Fibroblast of lung (primary cell): ENCODE measurements around the gene HS1BP3. TPM values are rescaled to one million over a fixed set of nuclear protein-coding genes. Genes with fewer than 3 reads are reported as not detected.

Experiments used
- DNase-seq, 2 donors: peaks; one replicate each; pipeline versions ENCODE4 v3.0.0 to v3.0.0-alpha.2; 2010; ENCODE audit warnings: low read depth in 2 of 2
- H2AFZ ChIP-seq: 2 replicates; pipeline ENCODE4 v1.5.1; 2012; ENCODE audit warnings: low read length, control low read depth, inconsistent platforms
- H3K27ac ChIP-seq: 2 replicates; pipeline ENCODE4 v1.5.1; 2011; ENCODE audit warnings: low read length, control low read depth; ENCODE audit not compliant: insufficient read depth
- H3K27me3 ChIP-seq: 2 replicates; pipeline ENCODE4 v1.5.1; 2011; ENCODE audit warnings: mild to moderate bottlenecking, low read length; ENCODE audit not compliant: control insufficient read depth, insufficient read depth
- H3K36me3 ChIP-seq: 2 replicates; pipeline ENCODE4 v1.5.1; 2011; ENCODE audit warnings: low read length; ENCODE audit not compliant: control insufficient read depth, insufficient read depth
- H3K4me1 ChIP-seq: 2 replicates; pipeline ENCODE4 v1.5.1; 2011; ENCODE audit warnings: low read length; ENCODE audit not compliant: control insufficient read depth, insufficient read depth; ENCODE audit errors: extremely low read depth
- H3K4me2 ChIP-seq: 2 replicates; pipeline ENCODE4 v1.5.1; 2011; ENCODE audit warnings: low read length, control low read depth; ENCODE audit not compliant: insufficient read depth; ENCODE audit errors: extremely low read depth
- H3K4me3 ChIP-seq, 4 experiments: fragments of 200-600 bp in 1 of 4; sonication (generic) in 1 of 4; replicated peaks in 1 of 4; 2 replicates each; pipeline ENCODE4 v1.5.1; 2011 to 2016; ENCODE audit warnings: low read length in 4 of 4, low read depth in 3 of 4, mild to moderate bottlenecking in 3 of 4, control low read depth in 2 of 4, inconsistent platforms in 1 of 4, mixed read lengths in 1 of 4; ENCODE audit not compliant: insufficient read depth in 1 of 4; ENCODE audit errors: control extremely low read depth in 1 of 4
- H3K79me2 ChIP-seq: 2 replicates; pipeline ENCODE4 v1.5.1; 2012; ENCODE audit warnings: mild to moderate bottlenecking, low read length, inconsistent platforms; ENCODE audit not compliant: control insufficient read depth, insufficient read depth
- H3K9ac ChIP-seq: 2 replicates; pipeline ENCODE4 v1.5.1; 2011; ENCODE audit warnings: mild to moderate bottlenecking, low read length, control low read depth; ENCODE audit not compliant: insufficient read depth
- H3K9me3 ChIP-seq: 2 replicates; pipeline ENCODE4 v1.5.1; 2012; ENCODE audit warnings: low read depth, low read length; ENCODE audit not compliant: control insufficient read depth, insufficient read depth
- H4K20me1 ChIP-seq: 2 replicates; pipeline ENCODE4 v1.5.1; 2011; ENCODE audit warnings: low read length; ENCODE audit not compliant: control insufficient read depth, insufficient read depth; ENCODE audit errors: extremely low read depth
- CTCF ChIP-seq, 2 donors: IDR thresholded peaks in 1 of 2; conservative IDR thresholded peaks in 1 of 2; 1 replicate in 1 of 2; 2 replicates in 1 of 2; pipeline ENCODE4 v1.5.1; 2011 to 2012; ENCODE audit warnings: low read length in 2 of 2, control low read depth in 1 of 2, inconsistent platforms in 1 of 2, low read depth in 1 of 2, mild to moderate bottlenecking in 1 of 2
- EZH2 ChIP-seq: IDR thresholded peaks from 2 replicates; pipeline ENCODE4 v1.5.1; 2012; ENCODE audit warnings: low read length, control low read depth, mild to moderate bottlenecking; ENCODE audit errors: missing control alignments
- polyA plus RNA-seq, 2 donors: library from polyadenylated mRNA; depleted of rRNA in 1 of 2; stranded (reverse) in 1 of 2; unstranded in 1 of 2; fragments of >200 nt; gene quantifications; 2 replicates each; pipeline ENCODE4 v1.2.1, GENCODE V29; 2011 to 2012; ENCODE audit warnings: missing spikeins in 1 of 2
- total RNA-seq: library from RNA; depleted of rRNA; stranded (reverse); fragments of >200 nt; gene quantifications from 2 replicates; pipeline ENCODE4 v1.2.1, GENCODE V29; 2014

Gene HS1BP3
- total and polyA plus RNA-seq, 2 donors (not counting 1 experiment from before 2014, with no cell fraction given) = 17.8 to 38.1 TPM

- H3K4me1 ChIP-seq = no peaks in the 10 kb centered on the region
- TF ChIP-seq EZH2 (no peak), CTCF (conservative IDR thresholded peaks at IDR 0.05 in 1 of 2, IDR thresholded peaks at IDR 0.05 in 1 of 2; ENCODE audit: low read depth in 1 of 2, low read length in 2 of 2) (no peak)
- H3K4me2 ChIP-seq = no peak overlapping the region
- H3K27me3 ChIP-seq = no peaks in the 10 kb centered on the region
- no peaks in the 10 kb centered on the region for H4K20me1 ChIP-seq
- H2AFZ ChIP-seq = no peak overlapping the region
- H3K9me3 ChIP-seq = no peaks in the 10 kb centered on the region
- no peak for DNase-seq
- no peak overlapping the region for H3K4me3 ChIP-seq
- H3K79me2 ChIP-seq = no peaks in the 10 kb centered on the region
- no peaks in the 10 kb centered on the region for H3K36me3 ChIP-seq
- H3K27ac ChIP-seq = no peak overlapping the region
- H3K9ac ChIP-seq = no peak overlapping the region
Measured at GRCh38 chr2:20691076-20691734, 40.3 kb upstream of the HS1BP3 start.

GRCh38 chr2:20689428-20690264 lies 38.7 kb upstream of the HS1BP3 start:
- no peaks in the 10 kb centered on the region for H3K27me3 ChIP-seq
- no peak for TF ChIP-seq CTCF (conservative IDR thresholded peaks at IDR 0.05 in 1 of 2, IDR thresholded peaks at IDR 0.05 in 1 of 2; ENCODE audit: low read depth in 1 of 2, low read length in 2 of 2)
- no peak for TF ChIP-seq EZH2
- no peak overlapping the region for H3K4me3 ChIP-seq
- H4K20me1 ChIP-seq = no peaks in the 10 kb centered on the region
- H3K9ac ChIP-seq = no peak overlapping the region
- no peak overlapping the region for H3K4me2 ChIP-seq
- H3K9me3 ChIP-seq = no peaks in the 10 kb centered on the region
- no peaks in the 10 kb centered on the region for H3K4me1 ChIP-seq
- no peaks in the 10 kb centered on the region for H3K36me3 ChIP-seq
- H3K79me2 ChIP-seq = no peaks in the 10 kb centered on the region
- no peak overlapping the region for H2AFZ ChIP-seq
- DNase-seq = no peak
- no peak overlapping the region for H3K27ac ChIP-seq

GRCh38 chr2:20687260-20687832 lies 36.4 kb upstream of the HS1BP3 start:
- Histone ChIP-seq H3K79me2 (no peaks in the 10 kb centered on the region), H3K9ac (no peak overlapping the region), H3K4me1 (no peaks in the 10 kb centered on the region), H2AFZ (no peak overlapping the region), H3K27ac (no peak overlapping the region), H3K36me3 (no peaks in the 10 kb centered on the region), H4K20me1 (no peaks in the 10 kb centered on the region), H3K4me3 (no peak overlapping the region), H3K4me2 (no peak overlapping the region), H3K27me3 (no peaks in the 10 kb centered on the region), H3K9me3 (no peaks in the 10 kb centered on the region)
- no peak for DNase-seq
- TF ChIP-seq EZH2 (no peak), CTCF (conservative IDR thresholded peaks at IDR 0.05 in 1 of 2, IDR thresholded peaks at IDR 0.05 in 1 of 2; ENCODE audit: low read depth in 1 of 2, low read length in 2 of 2) (no peak)
